Subcutaneous adipose tissue (tissue), 4 donors: Measurements from ENCODE around the gene LRMDA. TPM values are rescaled to one million over a fixed set of nuclear protein-coding genes. Genes with fewer than 3 reads are reported as not detected.

ENCODE experiments used
- total RNA-seq, 4 donors: library from RNA; depleted of rRNA; stranded (reverse); fragments of >200 nt; gene quantifications; one replicate each; pipeline ENCODE4 v1.1.0, GENCODE V29; 2016
- TF ChIP-seq, protein P1 (sequence below): fragments of 450-650 bp; IDR thresholded peaks from one replicate; pipeline ENCODE4 v1.5.1; 2016; ENCODE audit warnings: low read depth, mild to moderate bottlenecking, control low read depth, antibody characterized with exemption, moderate library complexity

The LRMDA gene
- total RNA-seq, 4 donors from 2014 or later, result 17.4 to 92.1 (median 22.8) TPM

DNA sequence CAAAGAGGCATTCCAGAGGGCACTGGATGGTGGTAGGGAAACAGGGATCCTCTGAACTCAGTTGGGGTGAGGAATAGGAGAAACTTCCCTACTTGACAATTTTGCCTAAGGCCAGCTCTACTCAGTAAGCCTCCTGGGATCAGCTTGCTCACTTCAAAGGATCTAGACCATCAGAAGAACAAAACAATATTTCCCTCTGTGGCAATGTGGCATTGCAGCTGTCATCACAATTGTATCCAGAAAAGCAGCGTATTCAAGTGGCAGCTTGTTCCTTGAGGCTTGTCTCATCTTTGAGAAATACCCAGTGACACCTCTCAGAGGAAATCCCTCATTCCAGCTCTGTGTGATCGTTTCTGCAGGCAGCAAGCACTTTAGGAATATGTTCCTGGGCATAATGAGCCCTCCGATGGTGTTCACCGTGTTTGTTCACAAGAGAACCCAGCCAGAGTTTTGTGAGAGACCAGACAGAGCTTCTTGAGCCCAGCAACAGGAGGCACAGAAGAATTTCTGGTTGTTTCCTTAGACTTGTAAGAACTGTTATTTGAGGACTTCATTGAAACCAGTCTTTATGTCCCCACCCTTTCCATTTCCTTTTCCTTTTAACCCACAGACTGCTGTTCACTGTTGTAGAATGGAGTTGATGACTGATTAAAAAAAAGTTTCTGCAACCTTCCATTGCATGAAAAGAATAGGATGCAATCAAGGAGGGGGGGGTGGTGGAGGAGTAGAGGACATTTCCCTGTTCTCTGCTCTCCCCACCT lies 747.3 kb downstream of the LRMDA start:
- TF ChIP-seq, protein P1, sequence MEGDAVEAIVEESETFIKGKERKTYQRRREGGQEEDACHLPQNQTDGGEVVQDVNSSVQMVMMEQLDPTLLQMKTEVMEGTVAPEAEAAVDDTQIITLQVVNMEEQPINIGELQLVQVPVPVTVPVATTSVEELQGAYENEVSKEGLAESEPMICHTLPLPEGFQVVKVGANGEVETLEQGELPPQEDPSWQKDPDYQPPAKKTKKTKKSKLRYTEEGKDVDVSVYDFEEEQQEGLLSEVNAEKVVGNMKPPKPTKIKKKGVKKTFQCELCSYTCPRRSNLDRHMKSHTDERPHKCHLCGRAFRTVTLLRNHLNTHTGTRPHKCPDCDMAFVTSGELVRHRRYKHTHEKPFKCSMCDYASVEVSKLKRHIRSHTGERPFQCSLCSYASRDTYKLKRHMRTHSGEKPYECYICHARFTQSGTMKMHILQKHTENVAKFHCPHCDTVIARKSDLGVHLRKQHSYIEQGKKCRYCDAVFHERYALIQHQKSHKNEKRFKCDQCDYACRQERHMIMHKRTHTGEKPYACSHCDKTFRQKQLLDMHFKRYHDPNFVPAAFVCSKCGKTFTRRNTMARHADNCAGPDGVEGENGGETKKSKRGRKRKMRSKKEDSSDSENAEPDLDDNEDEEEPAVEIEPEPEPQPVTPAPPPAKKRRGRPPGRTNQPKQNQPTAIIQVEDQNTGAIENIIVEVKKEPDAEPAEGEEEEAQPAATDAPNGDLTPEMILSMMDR, result no peak

DNA sequence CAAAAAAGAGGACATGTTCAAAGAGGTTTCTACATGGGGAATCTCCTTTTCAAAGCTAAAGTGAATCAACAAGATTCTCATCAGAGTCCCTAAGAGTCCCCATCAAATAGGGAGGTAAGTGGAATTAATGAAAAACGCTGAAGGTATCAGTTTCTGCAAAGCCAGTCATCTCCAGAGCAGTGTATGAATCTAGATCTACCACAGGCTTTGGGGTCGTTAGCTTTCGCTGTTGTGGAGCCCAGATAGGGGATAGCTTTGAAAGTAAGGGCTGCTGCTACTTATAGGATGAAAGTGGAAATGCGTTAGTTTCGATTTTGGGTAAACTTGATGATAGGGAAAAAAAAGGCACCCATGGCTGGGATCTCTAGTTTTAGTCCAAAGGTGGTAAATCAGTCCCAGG lies 748.4 kb downstream of the LRMDA start:
- TF ChIP-seq, protein P1, result no peak

DNA sequence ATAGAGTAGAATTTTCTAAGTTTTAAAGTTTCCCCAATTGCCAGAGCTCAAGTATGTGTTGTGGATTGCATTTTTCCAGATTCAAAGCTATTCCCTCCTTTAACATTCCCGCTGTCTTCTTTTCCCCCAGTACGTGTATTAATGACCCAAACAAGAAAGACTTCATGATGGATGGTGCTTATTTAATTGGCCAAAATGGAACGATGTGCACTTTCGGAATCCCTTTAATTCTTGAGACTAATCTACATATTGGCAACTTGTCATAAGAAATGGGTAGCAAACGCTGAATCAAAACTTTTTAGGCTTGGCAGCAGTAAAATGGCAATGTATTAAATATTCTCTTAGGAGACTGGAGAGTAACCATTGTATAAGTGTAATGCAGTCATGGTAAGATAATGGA lies 753.2 kb downstream of the LRMDA start:
- TF ChIP-seq, protein P1, result no peak

DNA sequence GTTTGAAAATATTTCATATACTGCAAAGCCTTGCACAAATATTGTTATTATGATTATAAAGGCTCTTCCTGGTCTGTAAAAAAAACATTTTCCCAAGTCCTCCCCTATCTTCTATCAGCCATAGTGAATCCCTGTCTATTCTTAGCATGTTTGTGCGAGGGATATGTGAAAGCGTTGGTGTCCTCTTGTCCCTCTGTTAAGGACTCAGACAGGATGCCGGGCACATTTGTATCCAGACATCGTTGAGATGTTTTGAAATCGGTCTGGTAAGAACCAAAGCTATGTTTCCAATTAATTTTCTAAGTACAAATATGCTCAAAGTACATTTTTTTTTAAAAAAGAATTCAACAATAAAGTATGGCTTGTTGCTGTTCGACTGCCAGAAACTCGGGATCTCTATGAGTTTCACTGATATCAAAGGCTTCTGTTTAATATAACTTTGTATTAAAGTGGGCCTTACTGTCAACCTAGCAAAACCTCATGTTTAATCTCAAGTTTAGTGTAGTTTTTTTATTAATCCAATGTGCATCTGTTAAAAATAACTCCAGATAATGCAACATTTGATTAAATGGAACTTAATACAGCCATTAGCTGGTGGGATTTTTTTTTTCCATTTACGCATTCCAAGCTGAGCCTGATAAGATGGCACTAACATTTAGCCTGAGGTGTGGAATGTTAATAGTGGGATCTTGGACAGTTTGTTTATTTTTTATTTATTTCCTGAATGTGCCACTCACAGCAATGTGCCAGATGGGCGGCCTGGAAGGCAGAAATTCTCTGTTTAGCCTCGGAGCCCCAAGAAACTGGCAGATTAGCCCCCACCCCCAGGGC lies 754.3 kb downstream of the LRMDA start:
- TF ChIP-seq, protein P1, result no peak

DNA sequence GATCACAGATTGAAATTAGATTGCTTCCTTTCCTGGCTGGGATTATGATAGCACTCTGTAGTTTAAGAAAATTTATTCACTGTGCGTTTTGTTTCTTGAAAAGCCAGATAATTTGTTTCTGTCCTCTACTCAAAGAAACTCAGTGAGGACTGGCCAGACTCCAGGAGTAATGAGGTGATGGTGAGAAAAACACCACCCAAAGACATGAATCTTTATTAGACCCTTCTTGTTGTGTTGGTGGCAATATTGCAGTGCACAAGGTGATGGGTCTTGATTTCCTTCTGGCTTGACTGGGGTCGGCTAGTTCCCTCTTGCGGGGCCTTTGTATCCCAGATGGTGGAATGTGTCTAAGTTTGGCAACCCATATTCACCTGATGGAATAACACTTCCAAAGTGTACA lies 756.8 kb downstream of the LRMDA start:
- TF ChIP-seq, protein P1, result no peak

DNA sequence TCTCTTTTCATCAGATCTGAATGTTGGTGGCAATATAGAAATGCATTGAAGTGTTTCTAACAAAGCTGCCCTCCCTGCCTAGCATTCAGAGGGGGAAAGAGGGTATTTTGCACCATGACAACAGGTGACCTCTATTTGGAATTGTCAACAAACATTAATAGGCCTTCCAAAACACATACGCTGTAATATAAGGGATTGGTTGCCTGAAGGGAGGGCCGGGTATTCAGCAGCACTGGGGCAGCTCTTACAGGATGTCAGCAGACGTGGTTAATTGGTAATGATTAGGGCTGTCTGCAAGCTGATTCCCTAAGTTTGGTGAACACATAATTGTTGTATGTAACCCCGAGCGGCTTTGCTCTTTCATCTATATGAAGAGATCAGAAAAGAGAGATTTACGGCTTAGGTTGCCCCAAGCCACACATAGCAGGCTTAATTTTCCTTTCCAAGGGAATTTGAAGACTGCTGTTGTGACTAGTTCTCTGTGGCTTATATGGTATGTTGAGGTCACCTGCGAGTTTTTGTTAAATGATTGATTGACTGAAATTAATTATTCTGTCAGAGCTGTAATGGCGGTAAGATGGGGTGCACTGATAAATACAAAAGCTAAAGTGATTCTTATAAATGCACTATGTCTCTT lies 759.3 kb downstream of the LRMDA start:
- TF ChIP-seq, protein P1, result no peak

DNA sequence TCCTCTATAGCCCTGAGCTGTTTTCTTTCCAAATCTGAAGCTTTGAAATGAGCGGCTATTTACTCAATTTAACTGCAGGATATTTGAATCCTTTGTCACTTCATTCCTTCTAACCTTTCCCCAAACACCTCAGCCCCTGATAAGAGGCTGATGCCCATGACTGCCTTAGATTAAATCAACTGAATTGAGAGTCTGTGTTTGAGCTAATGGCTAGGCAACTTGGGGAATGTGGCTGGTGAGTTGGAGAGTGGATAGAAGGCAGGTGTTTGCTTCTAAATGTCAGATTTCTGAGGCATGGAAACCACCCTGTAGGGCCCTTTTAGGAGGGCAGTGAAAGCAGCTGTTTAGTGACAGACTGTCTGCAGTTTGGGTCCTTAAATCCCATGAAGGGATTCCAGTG lies 759.9 kb downstream of the LRMDA start:
- TF ChIP-seq, protein P1, result no peak
